CD4-positive, alpha-beta T cell treated with Interleukin-15 for 1 hour (primary cell): Measurements from ENCODE around the gene SLC29A4.
"Not testable (repeated sequence)": the region's sequence is repeated elsewhere in the genome, so short reads cannot be mapped to it uniquely, and the experiment has no call there.

ENCODE experiments used
- DNase-seq: peaks from one replicate; pipeline ENCODE4 v3.0.0-alpha.2; 2020

SLC29A4 gene

DNA sequence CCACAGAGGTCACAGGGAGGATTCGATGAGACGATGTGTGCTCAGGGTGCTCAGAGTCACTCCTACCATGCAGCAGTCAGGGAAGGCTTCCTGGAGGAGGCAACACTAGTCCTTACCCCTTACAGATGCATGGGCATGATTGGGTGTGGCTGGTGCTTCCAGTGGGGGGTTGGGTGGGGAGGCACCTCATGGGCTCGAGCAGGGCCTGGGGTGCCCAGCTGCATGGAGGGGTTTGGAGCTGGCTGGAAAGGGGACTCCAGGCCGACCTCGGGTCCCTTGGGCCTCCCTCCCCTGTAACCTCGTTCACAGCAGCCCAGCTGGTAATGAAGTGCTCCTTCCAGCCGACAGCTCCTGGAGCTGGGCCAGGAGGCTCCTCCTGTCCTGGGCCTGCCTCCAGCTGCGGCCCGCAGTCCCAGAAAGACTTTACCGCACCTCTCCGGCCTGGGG is 7.7 kb upstream of the SLC29A4 start:
- DNase-seq: not testable (repeated sequence)

DNA sequence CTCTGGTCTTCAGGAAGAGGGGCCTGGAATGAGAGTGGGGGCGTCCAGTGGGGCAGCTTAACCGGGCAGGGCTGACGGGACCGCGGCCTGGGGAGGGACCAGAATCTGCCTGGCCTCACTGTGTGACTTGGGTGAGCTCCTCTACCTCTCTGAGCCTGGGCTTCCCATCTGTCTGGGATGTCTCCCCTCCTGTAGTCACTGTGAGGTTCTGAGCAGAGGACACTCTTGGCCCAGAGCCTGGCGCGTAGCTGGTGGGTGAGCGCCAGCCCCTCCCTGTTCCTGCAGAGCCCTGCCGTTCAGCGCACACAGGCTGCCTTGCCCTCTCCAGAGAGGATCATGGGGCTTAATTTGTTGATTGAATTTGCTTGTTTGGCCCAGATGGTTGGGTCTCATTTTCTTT is 7.2 kb upstream of the SLC29A4 start:
- not testable (repeated sequence) for DNase-seq

DNA sequence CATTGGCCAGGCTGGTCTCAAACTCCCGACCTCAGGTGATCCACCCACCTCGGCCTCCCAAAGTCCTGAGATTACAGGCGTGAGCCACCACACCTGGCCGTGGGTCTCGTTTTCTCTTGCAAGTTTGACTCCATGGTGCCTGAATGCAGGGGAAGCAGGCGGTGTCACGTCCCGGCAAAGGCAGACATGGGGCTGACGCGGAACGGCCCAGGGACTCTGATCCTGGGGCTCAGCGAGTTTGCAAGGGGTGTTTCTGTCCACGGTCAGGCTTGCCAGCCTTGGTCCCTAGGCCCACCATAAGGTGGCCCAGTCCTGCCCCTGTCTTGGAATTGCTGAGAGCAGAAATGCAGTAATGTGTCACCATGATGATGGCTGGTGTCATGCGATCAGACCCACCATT is 6.6 kb upstream of the SLC29A4 start:
- DNase-seq: not testable (repeated sequence)

DNA sequence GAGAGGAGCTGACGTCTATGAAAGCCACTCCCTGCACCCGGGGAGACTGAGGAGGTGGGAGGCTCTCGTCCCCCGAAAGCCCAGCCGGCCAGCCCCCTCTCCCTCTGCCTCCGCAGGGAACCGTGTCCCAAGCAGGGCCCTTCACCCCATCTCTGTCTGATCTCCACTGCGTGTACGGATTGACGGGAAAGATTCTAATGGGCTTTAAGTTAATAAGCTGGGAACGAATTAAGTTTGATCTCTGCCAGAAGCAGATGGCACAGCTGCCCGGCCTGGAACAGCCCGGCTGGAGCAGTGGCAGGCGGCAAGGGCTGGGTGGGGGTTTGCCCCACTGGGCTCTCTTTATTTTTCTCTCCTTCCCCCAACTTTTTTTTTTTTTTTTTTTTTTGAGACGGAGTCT is 6.1 kb upstream of the SLC29A4 start:
- no peak for DNase-seq

DNA sequence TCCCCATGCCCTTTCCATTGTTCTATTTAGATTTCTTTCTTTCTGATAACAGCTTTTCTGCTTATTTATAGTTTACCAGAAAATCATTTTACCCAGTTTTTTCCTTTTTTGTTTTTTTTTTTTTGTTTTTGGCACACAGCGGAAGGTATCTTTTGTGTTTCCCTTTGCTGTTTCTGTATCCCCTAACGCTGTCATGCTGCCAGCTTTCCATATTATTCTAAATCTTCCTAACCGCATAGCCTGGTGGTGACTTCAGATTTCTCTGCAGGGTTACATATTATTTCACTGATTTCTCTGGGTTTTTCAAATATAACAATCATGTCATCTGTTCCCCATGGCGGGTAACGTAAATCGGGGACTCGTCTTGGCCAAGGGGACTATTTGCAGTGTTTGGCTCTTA is 4.0 kb upstream of the SLC29A4 start:
- DNase-seq: no peak

DNA sequence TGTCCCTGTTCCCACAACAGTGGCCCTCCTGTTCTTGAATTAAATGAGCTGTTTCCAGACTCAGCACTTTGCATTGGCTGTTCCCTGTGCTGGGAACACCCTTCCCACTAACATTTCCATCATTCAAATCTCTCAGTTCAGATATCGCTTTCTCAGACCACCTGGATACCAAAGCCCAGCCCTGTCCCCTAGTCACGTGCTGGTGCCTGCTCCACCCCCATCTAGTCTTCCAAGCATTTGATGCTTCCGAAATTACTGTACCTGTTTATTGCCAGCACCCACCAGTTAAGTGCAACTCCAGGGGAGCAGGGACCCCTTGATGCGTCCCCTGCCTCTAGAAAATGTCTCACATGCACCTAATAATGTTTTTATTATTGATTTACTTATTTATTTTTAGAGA is 3.0 kb upstream of the SLC29A4 start:
- no peak for DNase-seq

DNA sequence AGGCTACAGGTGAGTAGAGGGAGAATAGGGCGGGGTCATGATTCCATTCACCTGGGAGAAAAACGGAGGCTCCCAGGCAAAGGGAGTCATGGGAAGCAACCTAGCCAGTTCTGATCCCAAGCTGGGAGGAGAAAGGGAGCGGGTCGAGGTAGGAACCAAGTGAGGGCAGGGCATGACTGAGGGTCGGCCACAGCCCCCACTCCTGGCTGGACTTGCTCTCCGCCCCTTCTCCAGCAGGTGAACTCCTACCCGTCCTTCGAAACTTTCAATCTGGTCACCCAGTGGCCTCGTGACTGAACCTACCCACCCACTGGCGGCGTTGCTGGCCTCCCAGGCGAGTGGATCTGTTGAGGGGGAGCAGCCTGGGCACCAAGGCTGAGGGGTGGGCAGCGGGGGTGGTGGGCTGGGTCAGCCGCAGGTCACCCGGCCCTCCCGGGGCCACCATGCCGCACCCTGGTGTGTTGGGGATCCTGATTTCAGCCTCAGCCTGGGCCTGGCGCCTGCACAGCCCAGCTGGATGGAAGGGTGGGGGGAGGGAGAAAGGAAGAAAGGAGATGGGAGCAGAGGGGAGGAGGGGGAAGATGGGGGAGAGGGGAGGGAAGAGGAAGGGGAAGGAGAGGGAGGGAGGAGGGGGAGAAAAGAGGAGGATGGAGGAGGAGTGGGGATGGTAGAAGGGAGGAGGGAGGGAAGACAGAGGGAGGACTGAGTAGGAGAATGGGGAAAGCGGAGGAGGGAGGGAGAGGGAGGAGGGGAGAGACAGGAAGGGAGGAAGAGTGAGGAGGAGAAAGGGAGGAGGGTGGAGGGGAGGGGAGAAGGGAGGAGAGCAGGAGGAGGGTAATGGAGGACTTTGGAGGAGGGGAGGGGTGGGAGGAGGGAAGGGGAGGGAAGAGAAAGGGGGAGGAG is 894 bp upstream of the SLC29A4 start:
- DNase-seq: not testable (repeated sequence)

DNA sequence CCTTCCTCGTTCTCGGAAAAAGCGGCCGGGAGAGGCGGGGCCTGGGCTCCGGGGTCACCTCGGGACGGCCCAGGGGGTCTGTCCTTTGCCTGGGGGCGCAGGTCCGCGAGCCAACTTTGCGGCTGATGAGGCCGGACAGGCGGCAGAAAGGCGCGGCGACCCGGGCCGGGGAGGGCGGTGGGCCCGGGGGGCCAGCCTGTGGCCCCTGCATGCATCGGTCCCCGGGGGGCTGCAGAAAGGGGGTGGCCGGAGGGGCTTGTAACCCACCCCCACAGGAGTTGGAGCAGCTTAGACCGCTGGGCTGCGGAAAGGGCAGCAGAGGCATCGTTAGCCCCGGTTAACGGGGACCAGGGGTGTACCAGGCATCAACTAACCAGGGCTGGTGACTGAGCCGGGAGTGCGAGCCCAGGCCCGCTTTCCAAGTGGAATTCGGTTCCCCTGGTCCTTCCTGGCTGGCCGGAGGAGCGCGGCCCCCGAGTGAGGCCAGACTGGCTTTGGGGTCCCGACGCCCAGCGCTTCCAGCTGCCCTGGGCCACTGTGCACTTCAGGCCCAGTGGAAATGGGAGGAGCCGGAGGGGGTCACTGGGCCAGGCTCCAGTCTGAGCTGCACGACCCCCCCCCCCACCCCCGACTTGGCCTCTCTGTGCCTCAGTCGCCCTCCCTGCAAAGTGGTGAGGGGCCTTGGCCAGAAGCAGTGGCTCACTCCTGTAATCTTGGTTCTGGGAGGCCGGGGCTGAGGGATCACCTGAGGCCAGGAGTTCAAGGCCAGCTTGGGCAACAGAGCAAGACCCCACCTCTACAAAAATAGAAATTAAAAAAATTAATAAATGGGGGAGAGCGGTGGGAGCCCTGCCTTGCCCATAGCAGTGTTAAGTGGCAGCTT is 919 bp downstream of the SLC29A4 start:
- no peak for DNase-seq

DNA sequence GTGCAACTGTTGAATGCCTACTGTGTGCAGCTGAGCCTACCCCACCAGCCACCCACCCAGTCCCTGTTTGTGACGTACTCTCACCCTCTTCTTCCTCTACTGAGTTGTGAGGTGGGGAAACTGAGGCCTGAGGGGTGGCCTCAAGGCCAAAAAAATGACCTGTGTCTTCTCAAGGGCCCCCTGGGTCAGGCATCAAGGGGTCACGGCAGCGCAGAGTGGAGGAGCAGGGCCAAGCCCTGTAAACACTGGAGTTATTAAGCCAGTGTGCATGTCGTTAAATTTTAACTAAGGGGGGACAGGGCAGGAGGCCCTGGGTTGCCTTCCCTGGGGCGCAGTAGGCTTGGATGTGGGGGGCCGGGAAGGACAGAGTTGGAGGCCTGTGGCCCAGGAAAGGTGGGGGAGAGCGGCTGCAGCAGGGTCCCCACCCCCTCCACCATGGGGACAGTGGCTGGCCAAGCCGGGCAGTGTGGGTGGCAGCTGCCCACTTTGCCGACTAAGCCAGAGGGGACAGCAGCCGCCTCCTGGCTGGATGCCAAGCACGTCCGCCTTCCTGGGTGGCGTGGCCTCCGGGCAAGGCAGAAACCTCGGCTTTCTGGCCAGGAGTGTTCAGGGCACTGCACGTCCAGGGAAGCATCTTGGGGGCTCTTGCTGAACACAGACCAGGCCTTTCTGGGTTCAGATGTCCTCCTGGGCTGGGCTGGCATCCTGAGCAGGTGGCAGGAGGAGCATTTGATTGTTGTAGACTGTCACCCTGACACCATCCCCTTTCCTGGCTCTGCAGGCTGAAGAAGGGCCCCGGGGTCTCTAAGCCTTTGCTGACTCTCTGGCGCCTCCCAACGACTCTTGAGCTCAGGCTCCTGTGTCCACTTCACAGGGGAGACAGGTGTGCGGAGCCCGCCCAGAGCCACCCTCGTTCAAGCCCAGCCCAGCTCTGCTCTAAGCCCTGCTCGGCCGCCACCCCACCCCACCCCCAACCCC is 1.9 kb downstream of the SLC29A4 start:
- no peak for DNase-seq

DNA sequence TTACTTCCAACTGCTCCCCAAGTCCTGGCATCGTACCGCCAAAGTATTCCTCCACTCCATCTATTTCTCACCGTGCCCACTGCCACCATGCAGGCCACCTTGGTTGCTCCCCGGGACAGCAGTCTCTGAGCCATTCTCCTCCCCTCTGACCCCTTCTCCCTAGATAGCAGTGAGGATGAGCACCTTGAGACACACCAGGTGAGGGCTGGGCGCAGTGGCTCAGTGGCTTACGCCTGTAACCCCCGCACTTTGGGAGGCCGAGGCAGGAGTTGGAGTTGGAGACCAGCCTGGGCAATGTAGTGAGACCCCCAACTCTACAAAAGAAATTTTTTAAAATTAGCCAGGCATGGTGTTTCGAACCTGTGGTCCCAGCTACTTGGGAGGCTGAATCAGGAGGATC is 4.2 kb downstream of the SLC29A4 start:
- no peak for DNase-seq

DNA sequence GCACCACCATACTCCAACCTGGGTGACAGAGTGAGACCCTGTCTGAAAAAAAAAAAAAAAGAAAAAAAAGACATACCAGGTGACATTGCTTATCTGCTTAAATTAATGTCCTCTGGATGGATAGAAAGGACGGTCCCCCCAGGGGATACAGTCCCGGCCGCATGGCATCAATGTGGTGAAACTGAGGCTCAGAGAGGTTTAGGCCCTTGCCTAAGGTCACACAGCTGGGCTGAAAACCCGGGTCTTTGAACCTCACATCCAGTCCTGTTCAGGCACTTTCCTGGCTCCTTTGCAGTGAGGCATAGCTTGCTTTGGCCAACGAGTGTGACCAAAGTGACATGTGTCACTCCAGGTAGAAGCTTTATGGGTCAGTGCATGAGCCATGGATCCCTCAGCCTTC is 4.6 kb downstream of the SLC29A4 start:
- DNase-seq: not testable (repeated sequence)

DNA sequence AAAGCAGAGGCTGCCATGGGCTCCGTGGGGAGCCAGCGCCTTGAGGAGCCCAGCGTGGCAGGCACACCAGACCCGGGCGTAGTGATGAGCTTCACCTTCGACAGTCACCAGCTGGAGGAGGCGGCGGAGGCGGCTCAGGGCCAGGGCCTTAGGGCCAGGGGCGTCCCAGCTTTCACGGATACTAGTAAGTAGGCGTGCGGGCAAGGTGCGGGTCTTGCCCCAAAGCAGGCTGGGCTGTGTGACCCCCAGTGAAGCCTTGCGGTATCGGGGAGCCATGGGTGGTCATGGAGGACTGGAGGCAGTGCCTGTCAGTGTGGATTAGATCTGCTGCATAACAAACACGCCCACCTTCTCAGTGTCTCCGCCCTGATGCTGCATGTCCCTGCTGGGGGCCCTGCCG is 5.1 kb downstream of the SLC29A4 start:
- DNase-seq: no peak

DNA sequence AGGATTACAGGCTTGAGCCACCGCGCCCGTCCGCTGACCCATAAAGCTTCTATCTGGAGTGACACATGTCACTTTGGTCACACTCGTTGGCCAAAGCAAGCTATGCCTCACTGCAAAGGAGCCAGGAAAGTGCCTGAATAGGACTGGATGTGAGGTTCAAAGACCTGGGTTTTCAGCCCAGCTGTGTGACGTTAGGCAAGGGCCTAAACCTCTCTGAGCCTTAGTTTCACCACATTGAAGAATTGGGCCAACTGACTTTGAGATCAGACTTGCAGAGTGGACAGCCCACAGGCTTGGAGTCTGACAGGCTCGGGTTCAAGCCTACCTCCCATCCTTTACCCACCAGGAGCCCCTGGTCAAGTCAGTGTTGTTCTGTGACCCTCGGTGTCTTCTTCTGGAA is 5.8 kb downstream of the SLC29A4 start:
- not testable (repeated sequence) for DNase-seq

DNA sequence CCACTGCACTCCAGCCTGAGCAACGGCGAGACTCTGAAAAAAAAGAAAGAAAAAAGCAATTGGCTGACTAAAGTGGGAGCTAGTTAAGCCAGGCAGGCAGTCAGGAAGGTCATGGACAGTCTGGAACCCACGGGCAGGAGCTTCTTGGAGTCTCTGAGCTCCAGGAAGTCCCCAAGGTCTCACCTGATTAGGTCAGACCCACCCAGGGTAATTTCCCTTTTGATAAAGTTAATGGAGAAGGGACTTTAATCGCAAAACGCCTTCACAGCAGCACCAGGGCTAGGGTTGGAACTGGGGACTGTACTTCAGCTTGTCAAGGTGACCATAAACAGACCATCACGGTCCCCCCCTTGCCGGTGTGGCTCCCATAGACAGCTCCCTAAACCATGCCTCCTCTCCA is 6.6 kb downstream of the SLC29A4 start:
- no peak for DNase-seq

DNA sequence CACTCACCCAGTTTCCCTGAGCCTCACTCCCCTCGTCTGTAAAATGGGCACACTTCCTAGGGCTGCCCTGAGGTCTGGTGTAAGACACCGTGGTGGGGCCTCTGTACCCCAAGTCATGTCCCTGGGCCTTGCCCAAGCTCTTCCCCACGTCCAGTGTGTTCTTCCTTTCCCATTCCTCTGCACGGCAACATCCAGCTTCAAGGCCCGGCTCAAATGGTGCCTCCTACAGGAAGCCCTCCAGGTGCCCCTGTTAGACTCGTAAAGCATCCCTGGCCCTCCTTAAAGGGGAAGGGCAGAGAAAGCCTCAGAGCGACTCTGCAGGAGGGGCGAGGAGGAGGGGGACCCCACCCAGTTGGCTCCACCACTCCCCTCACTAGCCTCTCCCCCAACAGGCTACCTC is 8.6 kb downstream of the SLC29A4 start:
- DNase-seq: no peak

DNA sequence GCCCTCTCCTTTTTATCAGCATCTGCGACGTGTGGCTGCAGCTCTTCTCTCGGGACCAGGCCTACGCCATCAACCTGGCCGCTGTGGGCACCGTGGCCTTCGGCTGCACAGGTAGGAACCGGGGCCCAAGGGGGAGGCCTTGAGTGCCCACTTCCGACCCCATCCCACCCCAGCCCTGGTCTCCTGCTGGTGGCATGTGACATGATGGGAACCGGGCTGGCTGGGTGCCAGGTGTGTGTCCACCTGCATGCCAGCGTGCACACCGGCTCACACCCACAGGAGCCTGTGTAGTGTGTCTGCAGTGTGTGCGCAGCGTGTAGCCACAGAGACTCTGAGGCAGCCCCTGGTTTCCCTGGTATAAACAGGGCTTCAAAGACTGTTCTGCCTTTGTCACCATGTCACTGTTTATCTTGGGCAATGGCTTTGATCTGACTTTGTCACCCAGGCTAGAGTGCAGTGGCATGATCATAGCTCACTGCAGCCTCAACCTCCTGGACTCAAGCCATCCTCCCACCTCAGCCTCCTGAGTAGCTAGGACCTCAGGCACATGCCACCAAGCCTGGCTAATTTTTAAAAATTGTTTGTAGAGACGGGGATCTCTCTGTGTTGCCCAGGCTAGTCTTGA is 9.1 kb downstream of the SLC29A4 start:
- not testable (repeated sequence) for DNase-seq

DNA sequence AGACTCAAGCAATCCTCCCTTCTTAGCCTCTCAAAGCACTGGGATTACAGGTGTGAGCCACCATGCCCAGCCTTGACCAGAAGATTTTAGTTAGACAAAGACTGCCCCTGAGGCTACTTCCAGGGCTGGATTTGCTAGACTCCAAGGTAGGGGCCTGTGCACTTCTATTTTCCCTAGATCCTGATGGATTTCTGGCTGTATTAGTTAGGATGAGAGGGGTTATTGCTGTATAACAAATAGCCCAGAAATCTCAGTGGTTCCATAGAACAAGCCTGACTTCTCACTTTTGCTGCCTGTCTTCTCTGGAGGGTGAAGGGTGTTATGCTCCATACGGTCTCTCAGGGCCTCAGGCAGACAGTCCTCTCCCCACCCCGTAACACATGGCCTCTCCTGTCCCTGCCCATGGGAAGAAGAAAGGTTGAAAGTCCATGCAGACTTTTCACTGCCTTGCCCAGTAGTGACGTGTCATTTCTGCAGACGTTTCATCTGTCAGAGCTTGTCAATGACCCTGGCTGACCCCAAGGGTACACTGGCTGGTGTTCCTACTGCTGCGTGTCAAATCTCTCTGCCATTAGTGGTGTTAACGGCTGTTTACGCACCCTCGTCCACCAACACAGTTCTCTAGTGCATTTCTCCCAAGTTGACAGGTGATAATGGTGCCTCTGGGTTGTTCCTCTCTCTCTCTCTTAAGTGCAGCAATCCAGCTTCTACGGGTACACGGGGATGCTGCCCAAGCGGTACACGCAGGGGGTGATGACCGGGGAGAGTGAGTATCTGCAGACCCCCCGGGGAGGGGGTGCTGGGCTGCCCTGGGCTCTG is 11.6 kb downstream of the SLC29A4 start:
- DNase-seq: no peak

DNA sequence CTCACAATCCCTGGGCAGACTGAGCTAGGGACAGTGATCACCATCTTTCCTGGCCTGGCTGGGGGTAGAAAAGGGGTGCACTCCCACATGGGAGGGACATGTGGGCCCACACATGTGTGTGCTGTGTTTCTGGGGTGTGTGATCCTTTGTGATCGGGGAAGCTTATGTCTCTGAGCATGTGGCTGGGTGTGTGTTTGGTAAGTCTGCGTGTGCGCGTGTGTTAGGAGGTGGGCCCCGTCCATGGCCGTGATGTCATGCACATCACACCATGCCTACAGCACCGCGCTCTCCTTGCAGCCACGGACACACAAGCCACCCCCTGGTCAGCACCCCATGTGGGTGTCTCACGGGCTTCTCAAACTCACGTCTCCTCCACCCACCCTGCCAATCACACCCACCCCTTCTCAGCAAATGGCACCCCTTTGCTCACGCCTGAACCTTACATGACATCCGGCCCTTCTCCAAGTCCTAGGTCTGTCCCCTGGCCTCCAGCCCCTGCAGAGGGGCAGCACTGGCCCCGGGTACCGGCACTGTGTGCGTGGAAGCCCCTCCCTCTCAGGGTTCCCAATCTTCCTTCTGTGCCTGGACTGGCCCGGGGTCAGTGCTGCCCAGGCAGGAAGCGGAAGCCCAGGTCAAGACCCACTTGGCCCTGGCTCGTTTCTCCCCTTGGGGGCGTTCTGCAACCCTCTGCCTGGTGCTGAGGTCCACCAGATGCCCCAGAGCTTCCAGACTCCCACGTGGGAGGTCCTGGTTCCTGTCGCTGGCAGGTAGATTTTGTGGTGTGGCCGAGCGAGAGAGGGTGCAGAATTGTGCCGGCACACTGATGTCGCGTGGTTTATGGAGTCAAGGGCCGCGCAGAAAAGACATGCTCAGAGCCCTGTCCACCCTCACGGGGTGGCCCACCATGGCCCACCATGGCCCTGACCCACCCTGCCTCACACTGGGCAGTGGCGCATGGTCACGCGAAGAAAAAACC is 12.6 kb downstream of the SLC29A4 start:
- no peak for DNase-seq

DNA sequence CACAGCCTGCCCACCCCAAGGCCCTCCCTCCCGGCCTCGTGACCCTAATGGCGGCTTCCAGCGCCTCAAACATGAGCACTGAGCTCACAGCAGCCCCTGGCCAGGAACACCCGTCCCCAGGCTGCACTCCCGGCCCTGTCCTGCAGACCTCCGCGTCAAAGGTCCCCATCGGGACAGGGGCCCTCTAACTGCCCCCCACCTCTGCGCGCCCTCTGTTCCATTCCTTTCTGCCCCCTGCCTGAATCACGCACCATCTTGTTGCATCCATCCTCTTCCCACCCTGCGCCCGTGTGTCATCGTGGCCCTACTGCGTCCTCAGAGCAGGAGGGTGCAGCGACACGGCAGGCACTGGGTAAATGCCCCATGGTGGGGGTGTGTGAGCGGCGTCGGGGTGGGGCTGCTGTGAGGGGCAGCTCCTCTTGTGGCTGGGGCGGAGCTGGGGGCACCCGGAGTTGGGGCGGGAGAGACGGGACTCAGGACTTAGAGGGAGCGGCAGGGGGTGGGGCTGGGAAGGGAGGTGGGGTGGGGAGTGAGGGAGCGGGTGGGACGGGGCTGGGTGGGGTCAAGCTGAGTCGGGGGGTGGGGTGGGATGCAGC is 13.4 kb downstream of the SLC29A4 start:
- DNase-seq: no peak
